A549 (cell line): ENCODE measurements around the gene CENPB. TPM values are rescaled to one million over a fixed set of nuclear protein-coding genes. Genes with fewer than 3 reads are reported as not detected.

Experiments used
- ATAC-seq, 2 experiments: fragments of 200-7000 bp in 1 of 2; fragments of >200 bp in 1 of 2; cut with Nextera tagmentation in 1 of 2; cut with Tn5 transposase in 1 of 2; 3 replicates each; pipeline versions ENCODE4 v1.8.0 to v1.9.1; 2018 to 2020; ENCODE audit warnings: mild to moderate bottlenecking in 1 of 2, moderate library complexity in 1 of 2
- CTCF ChIA-PET: fragments of 300-600 bp; sonication (Branson Sonifier 250); formaldehyde crosslinking; extraction: SDS; loops from one replicate; lab custom pipeline; 2021; ENCODE audit warnings: antibody characterized with exemption, inconsistent platforms; lab: Yijun Ruan, JAX
- POLR2A ChIA-PET: fragments of 350-600 bp; formaldehyde crosslinking; extraction: SDS; loops from one replicate; lab custom pipeline; 2021; ENCODE audit warnings: antibody characterized with exemption, inconsistent platforms; lab: Yijun Ruan, JAX
- DNase-seq, 2 experiments: peaks; one replicate each; pipeline versions ENCODE4 v3.0.0 to v3.0.0-alpha.2; 2011 to 2016; ENCODE audit warnings: low read depth in 1 of 2, low spot score in 1 of 2
- FAIRE-seq: peaks from 2 replicates; lab custom pipeline; 2011; peaks lifted over from hg19 to GRCh38; lab: Jason Lieb, UNC
- H3K27ac ChIP-seq, 2 experiments: fragments of >200 bp; sonication (Bioruptor Twin); formaldehyde crosslinking; 3 replicates each; pipeline ENCODE4 v1.5.1; 2016 to 2017
- H3K4me1 ChIP-seq: fragments of >200 bp; sonication (Bioruptor Twin); formaldehyde crosslinking; 3 replicates; pipeline ENCODE4 v1.6.1; 2016
- H3K4me2 ChIP-seq: fragments of >200 bp; sonication (Bioruptor Twin); formaldehyde crosslinking; 3 replicates; pipeline ENCODE4 v1.6.1; 2016
- H3K4me3 ChIP-seq: fragments of >200 bp; sonication (Bioruptor Twin); formaldehyde crosslinking; 3 replicates; pipeline ENCODE4 v1.5.1; 2016
- H3K9me3 ChIP-seq: fragments of >200 bp; sonication (Bioruptor Twin); formaldehyde crosslinking; 3 replicates; pipeline ENCODE4 v1.6.1; 2016
- BHLHE40 ChIP-seq: IDR thresholded peaks from 2 replicates; pipeline ENCODE4 v1.6.1; 2012; ENCODE audit warnings: low read depth, low read length, inconsistent platforms
- EHMT2 ChIP-seq: fragments of 200-600 bp; sonication (generic); IDR thresholded peaks from 2 replicates; pipeline ENCODE4 v1.6.1; 2016; ENCODE audit warnings: antibody characterized with exemption, low read depth, mild to moderate bottlenecking, moderate library complexity
- ESRRA ChIP-seq: fragments of 150-350 bp; IDR thresholded peaks from 2 replicates; pipeline ENCODE4 v1.6.1; 2014; ENCODE audit warnings: mild to moderate bottlenecking, low read length, borderline replicate concordance
- FOSB ChIP-seq: fragments of 250-450 bp; sonication (Bioruptor Pico); IDR thresholded peaks from 2 replicates; pipeline ENCODE4 v1.5.0; 2020; ENCODE audit warnings: mild to moderate bottlenecking, moderate library complexity
- FOSL2 ChIP-seq, 2 experiments: fragments of 450-650 bp in 1 of 2; fragments of >200 bp in 1 of 2; sonication (Bioruptor Twin) in 1 of 2; formaldehyde crosslinking; IDR thresholded peaks; 2 replicates each; pipeline versions ENCODE4 v1.5.0 to v1.6.1; 2016 to 2020; ENCODE audit warnings: mild to moderate bottlenecking in 1 of 2, moderate library complexity in 1 of 2
- FOXS1 ChIP-seq: fragments of 250-450 bp; sonication (Bioruptor Pico); IDR thresholded peaks from 2 replicates; pipeline ENCODE4 v1.5.0; 2020; ENCODE audit warnings: mild to moderate bottlenecking, moderate library complexity
- HDAC2 ChIP-seq: fragments of 200-600 bp; sonication (generic); IDR thresholded peaks from 2 replicates; pipeline ENCODE4 v1.6.1; 2016
- HOXA7 ChIP-seq: fragments of 250-450 bp; sonication (Bioruptor Pico); IDR thresholded peaks from 2 replicates; pipeline ENCODE4 v1.5.0; 2020; ENCODE audit warnings: mild to moderate bottlenecking, moderate library complexity
- HOXB13 ChIP-seq: fragments of 250-450 bp; sonication (Bioruptor Pico); IDR thresholded peaks from 2 replicates; pipeline ENCODE4 v1.5.0; 2020; ENCODE audit warnings: low read depth, mild to moderate bottlenecking, moderate library complexity
- KDM5A ChIP-seq: fragments of 200-600 bp; sonication (generic); IDR thresholded peaks from 2 replicates; pipeline ENCODE4 v1.6.1; 2016; ENCODE audit warnings: antibody characterized with exemption, mild to moderate bottlenecking
- MYC ChIP-seq: IDR thresholded peaks from 2 replicates; pipeline ENCODE4 v1.6.1; 2012; ENCODE audit warnings: mild to moderate bottlenecking, inconsistent platforms, low read length, improper control_type of control experiment, borderline replicate concordance
- PBX3 ChIP-seq: IDR thresholded peaks from 2 replicates; pipeline ENCODE4 v1.6.1; 2012
- POLR2A ChIP-seq: IDR thresholded peaks from 2 replicates; pipeline ENCODE4 v1.6.1; 2012; ENCODE audit warnings: mild to moderate bottlenecking, low read length
- POLR2AphosphoS2 ChIP-seq: conservative IDR thresholded peaks from 2 replicates; pipeline ENCODE4 v1.6.1; 2012; ENCODE audit warnings: low read length, improper control_type of control experiment, inconsistent platforms
- RAD21 ChIP-seq, 2 experiments: fragments of >200 bp in 1 of 2; sonication (Bioruptor Twin) in 1 of 2; formaldehyde crosslinking in 1 of 2; IDR thresholded peaks in 1 of 2; conservative IDR thresholded peaks in 1 of 2; 2 replicates in 1 of 2; 3 replicates in 1 of 2; pipeline ENCODE4 v1.6.1; 2012 to 2018; ENCODE audit warnings: inconsistent platforms in 1 of 2
- RARB ChIP-seq: fragments of 250-450 bp; sonication (Bioruptor Pico); IDR thresholded peaks from 2 replicates; pipeline ENCODE4 v1.8.0; 2021; ENCODE audit warnings: mild to moderate bottlenecking, moderate library complexity
- REST ChIP-seq: fragments of 200-600 bp; sonication (generic); IDR thresholded peaks from 2 replicates; pipeline ENCODE4 v1.6.1; 2016; ENCODE audit warnings: antibody characterized with exemption, mild to moderate bottlenecking, moderate library complexity
- RNF2 ChIP-seq: fragments of 200-600 bp; sonication (generic); IDR thresholded peaks from 2 replicates; pipeline ENCODE4 v1.6.1; 2016; ENCODE audit warnings: low read depth, mild to moderate bottlenecking, antibody characterized with exemption, moderate library complexity, borderline replicate concordance
- SMC3 ChIP-seq: fragments of >200 bp; sonication (Bioruptor Twin); formaldehyde crosslinking; IDR thresholded peaks from 3 replicates; pipeline ENCODE4 v1.6.1; 2018; ENCODE audit warnings: inconsistent platforms
- SREBF2 ChIP-seq: fragments of 450-650 bp; IDR thresholded peaks from 2 replicates; pipeline ENCODE4 v1.6.1; 2014; ENCODE audit warnings: mild to moderate bottlenecking, moderate library complexity
- TFCP2L1 ChIP-seq: fragments of 250-450 bp; sonication (Bioruptor Pico); IDR thresholded peaks from 2 replicates; pipeline ENCODE4 v1.5.0; 2021; ENCODE audit warnings: mild to moderate bottlenecking
- USF2 ChIP-seq: fragments of 450-650 bp; IDR thresholded peaks from 2 replicates; pipeline ENCODE4 v1.6.1; 2014; ENCODE audit warnings: antibody characterized with exemption
- ZFP36 ChIP-seq: fragments of 450-650 bp; IDR thresholded peaks from 2 replicates; pipeline ENCODE4 v1.6.1; 2014; ENCODE audit warnings: borderline replicate concordance; ENCODE audit not compliant: partially characterized antibody
- WGBS: methylation state at CpG from one replicate; pipeline ENCODE4 v1.1.6; 2017; ENCODE audit errors: missing lambda C conversion rate; 5-methylcytosine and 5-hydroxymethylcytosine counted together
- polyA plus RNA-seq, 4 experiments: library from polyadenylated mRNA; depleted of rRNA in 3 of 4; stranded (reverse); fragments of >200 nt; fragmentation: RNase III in 1 of 4; extraction: RNeasy Plus Mini Kit Qiagen cat#74134 plus additional on column Dnase treatment in 1 of 4; gene quantifications; 2 replicates in 3 of 4; 3 replicates in 1 of 4; pipeline ENCODE4 v1.2.3, GENCODE V29; 2011 to 2017
- TF ChIP-seq, protein P1 (sequence below): fragments of 250-450 bp; sonication (Bioruptor Pico); IDR thresholded peaks from 2 replicates; pipeline ENCODE4 v1.5.0; 2020; ENCODE audit warnings: low read depth, mild to moderate bottlenecking, moderate library complexity

CENPB gene
- polyA plus RNA-seq, 2 of the 4 experiments (the other 2 are of a cell fraction), result 42.6 to 106 TPM

GRCh38 chr20:3821996-3822395 lies 35.5 kb upstream of the CENPB start:
- CTCF ChIA-PET, result interaction anchor here (0.9 to 13.5 kb wide), 8 partner anchors 13 to 250 kb away, joined by 3 to 132 read pairs (median 16); partner anchors contain the start of gene ADISSP
- POLR2A ChIA-PET, result interaction anchor here (3.2 kb wide), 1 partner anchor 26 kb away, joined by 19 read pairs; the partner anchor contains the start of gene CDC25B
- peak overlapping the region; percentile 74; the same call in 1 of the 3 replicates for H3K4me2 ChIP-seq
- H3K9me3 ChIP-seq, result no peaks in the 10 kb centered on the region
- ATAC-seq (no peak), DNase-seq (no peak), FAIRE-seq (no peak)
- peaks cover 28% of the 10 kb centered on the region for H3K4me1 ChIP-seq
- H3K27ac ChIP-seq, result no peak overlapping the region
- H3K4me3 ChIP-seq, result no peak overlapping the region
- WGBS, result 93% methylated on average over 14 of the region's 14 CpGs
- TF ChIP-seq REST (no peak), MYC (no peak), TFCP2L1 (CRISPR knock-in tag) (no peak), RAD21 (conservative IDR thresholded peaks at IDR 0.05 in 1 of 2, IDR thresholded peaks at IDR 0.05 in 1 of 2) (no peak), POLR2A (no peak), USF2 (no peak), EHMT2 (no peak), HDAC2 (no peak), PBX3 (no peak), BHLHE40 (no peak), ZFP36 (no peak), HOXB13 (CRISPR knock-in tag) (no peak), SMC3 (no peak), FOSB (CRISPR knock-in tag) (no peak), RARB (CRISPR knock-in tag) (no peak), POLR2AphosphoS2 (no peak), FOXS1 (no peak), SREBF2 (no peak), RNF2 (no peak), ESRRA (no peak)

DNA sequence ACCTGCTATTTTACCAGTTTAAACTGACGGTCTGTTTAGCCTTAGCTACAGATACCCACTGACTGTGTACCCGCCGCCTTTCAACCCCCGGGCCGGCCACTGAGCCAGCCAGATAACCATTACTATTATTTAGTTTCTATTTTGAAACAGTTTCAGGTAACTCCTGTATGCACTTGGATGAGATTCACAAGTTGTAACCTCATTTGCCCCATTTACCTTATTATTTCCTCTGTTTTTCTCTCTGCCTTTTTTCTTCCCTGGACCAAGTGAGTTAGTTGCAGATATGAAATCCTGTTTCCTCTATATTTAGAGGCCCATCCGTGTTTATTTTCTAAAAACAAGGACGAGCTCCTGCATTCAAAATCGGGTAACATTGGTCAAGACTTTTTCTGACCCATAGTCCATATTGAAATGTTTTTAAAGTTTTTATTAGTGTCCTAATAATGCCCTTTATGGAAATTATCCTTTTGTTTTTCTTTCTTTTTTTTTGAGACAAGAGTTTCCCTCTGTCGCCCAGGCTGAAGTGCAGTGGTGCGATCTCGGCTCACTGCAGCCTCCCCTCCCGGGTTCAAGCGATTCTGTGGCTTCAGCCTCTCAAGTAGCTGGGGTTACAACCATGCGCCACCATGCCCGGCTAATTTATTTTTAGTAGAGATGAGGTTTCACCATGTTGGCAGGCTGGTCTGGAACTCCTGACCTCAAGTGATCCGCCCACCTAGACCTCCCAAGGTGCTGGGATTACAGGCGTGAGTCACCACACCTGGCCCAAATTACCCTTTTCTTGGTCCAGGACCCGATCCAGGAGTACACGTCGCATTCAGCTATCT lies 34.6 kb upstream of the CENPB start:
- no peak for FAIRE-seq
- CTCF ChIA-PET, result interaction anchor here (0.6 to 13.5 kb wide), 30 partner anchors 14 to 251 kb away, joined by 3 to 132 read pairs (median 5); partner anchors contain the start of genes ADISSP and MAVS

More for the DNA sequence above, 34.6 kb upstream of the CENPB start:
- H3K4me1 ChIP-seq, result peaks cover 28% of the 10 kb centered on the region
- WGBS, result 33% methylated on average over 20 of the region's 20 CpGs
- peak; percentile 31; the same call in 1 of the 2 replicates for TF ChIP-seq KDM5A
- no peak for TF ChIP-seq FOSL2 (IDR thresholded peaks at IDR 0.05)
- 0 out of 2 replicates have a peak, but pooled peaks have one; percentile 23 for TF ChIP-seq FOSL2 (CRISPR knock-in tag; IDR thresholded peaks at IDR 0.05)
- TF ChIP-seq, protein P1, sequence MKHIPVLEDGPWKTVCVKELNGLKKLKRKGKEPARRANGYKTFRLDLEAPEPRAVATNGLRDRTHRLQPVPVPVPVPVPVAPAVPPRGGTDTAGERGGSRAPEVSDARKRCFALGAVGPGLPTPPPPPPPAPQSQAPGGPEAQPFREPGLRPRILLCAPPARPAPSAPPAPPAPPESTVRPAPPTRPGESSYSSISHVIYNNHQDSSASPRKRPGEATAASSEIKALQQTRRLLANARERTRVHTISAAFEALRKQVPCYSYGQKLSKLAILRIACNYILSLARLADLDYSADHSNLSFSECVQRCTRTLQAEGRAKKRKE, result no peak
- 0 out of 2 replicates have a peak, but pooled peaks have one; percentile 53 for TF ChIP-seq HOXA7 (CRISPR knock-in tag)
- no peak for TF ChIP-seq REST
- peak overlapping the region; percentile 91 to 92 for H3K27ac ChIP-seq
- no peak for DNase-seq
- no peak for ATAC-seq
- H3K4me2 ChIP-seq, result peak overlapping the region; percentile 74
- peak overlapping the region; percentile 63 for H3K4me3 ChIP-seq
- H3K9me3 ChIP-seq, result no peaks in the 10 kb centered on the region
- POLR2A ChIA-PET, result interaction anchor here (0.7 to 3.7 kb wide), 12 partner anchors 9 to 264 kb away, joined by 3 to 40 read pairs (median 8); partner anchors contain the start of genes ADISSP, CDC25B, CENPB and SPEF1
